ENCODE measurements around the gene ZNF804B. TPM values are rescaled to one million over a fixed set of nuclear protein-coding genes. Genes with fewer than 3 reads are reported as not detected.

ZNF804B gene
- total RNA-seq, 1 experiment from 2014 or later, result not detected

GRCh38 chr7:88885131-88885530 is 125.6 kb downstream of the ZNF804B start:
- no peaks in the 10 kb centered on the region for H3K79me2 ChIP-seq (ENCODE audit: insufficient read depth, low read length)
- no peak overlapping the region for H3K14ac ChIP-seq (ENCODE audit: insufficient read depth, low read length)
- Mint-ChIP-seq H3K9me3 (no peaks in the 10 kb centered on the region), H3K4me1 (peaks cover 6% of the 10 kb centered on the region in 2 experiments), H3K36me3 (ENCODE audit: insufficient read depth in 1 of 3, low read depth in 3 of 3) (no peaks in the 10 kb centered on the region), H3K27ac (no peak overlapping the region), H3K27me3 (ENCODE audit: low read depth) (no peaks in the 10 kb centered on the region), H3K4me3 (no peak overlapping the region)
- no peak overlapping the region for H3K18ac ChIP-seq (ENCODE audit: insufficient read length, low read depth, low read length)
- no peak overlapping the region for H3K4ac ChIP-seq (ENCODE audit: low read depth, low read length)
- no peaks in the 10 kb centered on the region for H4K20me1 ChIP-seq (ENCODE audit: control insufficient read depth, insufficient read depth, insufficient read length)
- H3K9ac ChIP-seq (ENCODE audit: extremely low read depth, insufficient read length, low read length), result no peak overlapping the region
- H2BK20ac ChIP-seq (ENCODE audit: low read depth, low read length, poor library complexity, severe bottlenecking), result no peak overlapping the region
- no peaks in the 10 kb centered on the region for H3K4me1 ChIP-seq (ENCODE audit: insufficient read depth, low read length)
- no peak overlapping the region for H3K27ac ChIP-seq (ENCODE audit: insufficient read length, low read depth, low read length)
- no peak overlapping the region for H4K8ac ChIP-seq (replicated peaks; ENCODE audit: insufficient read length, low read depth, low read length)
- H2AK5ac ChIP-seq (ENCODE audit: insufficient read length, low read length), result no peak overlapping the region
- no peak for DNase-seq
- no peak overlapping the region for H3T11ph ChIP-seq (ENCODE audit: low read length)
- no peak overlapping the region for H2BK120ac ChIP-seq (ENCODE audit: low read depth, low read length, poor library complexity, severe bottlenecking)
- no peak for TF ChIP-seq CTCF (conservative IDR thresholded peaks at IDR 0.05)
- no peaks in the 10 kb centered on the region for H3K27me3 ChIP-seq (ENCODE audit: insufficient read depth, low read length)
- no peak overlapping the region for H4K91ac ChIP-seq (ENCODE audit: insufficient read length, low read depth, low read length)
- WGBS (ENCODE audit: extremely low coverage, insufficient read length, low lambda C conversion rate), result no CpG with 5 or more reads among the region's 2 CpGs
- H2BK12ac ChIP-seq (ENCODE audit: insufficient read length, low read depth, low read length), result no peak overlapping the region
- H4K5ac ChIP-seq (ENCODE audit: insufficient read length, low read depth, low read length), result no peak overlapping the region
- no peak overlapping the region for H3K23ac ChIP-seq (ENCODE audit: insufficient read length, low read depth, low read length)
- no peaks in the 10 kb centered on the region for H3K79me1 ChIP-seq (ENCODE audit: insufficient read depth, low read depth, low read length, poor library complexity, severe bottlenecking)
- H3K4me2 ChIP-seq (ENCODE audit: insufficient read depth, insufficient read length, low read length), result no peak overlapping the region
- H2AFZ ChIP-seq (ENCODE audit: low read length), result no peak overlapping the region
- no peak overlapping the region for H2BK5ac ChIP-seq (ENCODE audit: insufficient read length, low read length)
- no peaks in the 10 kb centered on the region for H3K23me2 ChIP-seq (ENCODE audit: insufficient read length, low read depth, low read length, poor library complexity, severe bottlenecking)
- H2BK15ac ChIP-seq (ENCODE audit: low read depth, low read length), result no peak overlapping the region
- H3K56ac ChIP-seq (ENCODE audit: insufficient read length, low read depth, low read length), result no peak overlapping the region
- no peaks in the 10 kb centered on the region for H3K9me3 ChIP-seq (ENCODE audit: control insufficient read depth, low read depth, low read length)

All from H9 (cell line).